SK-N-DZ (cell line): Measurements from ENCODE around the gene EVL.
A peak's percentile ranks its signal among the peaks of the same experiment; 100 is the strongest.

Experiments used
- DNase-seq: peaks from one replicate; pipeline ENCODE4 v3.0.0-alpha.2; 2015; ENCODE audit warnings: low spot score

The EVL gene

DNA sequence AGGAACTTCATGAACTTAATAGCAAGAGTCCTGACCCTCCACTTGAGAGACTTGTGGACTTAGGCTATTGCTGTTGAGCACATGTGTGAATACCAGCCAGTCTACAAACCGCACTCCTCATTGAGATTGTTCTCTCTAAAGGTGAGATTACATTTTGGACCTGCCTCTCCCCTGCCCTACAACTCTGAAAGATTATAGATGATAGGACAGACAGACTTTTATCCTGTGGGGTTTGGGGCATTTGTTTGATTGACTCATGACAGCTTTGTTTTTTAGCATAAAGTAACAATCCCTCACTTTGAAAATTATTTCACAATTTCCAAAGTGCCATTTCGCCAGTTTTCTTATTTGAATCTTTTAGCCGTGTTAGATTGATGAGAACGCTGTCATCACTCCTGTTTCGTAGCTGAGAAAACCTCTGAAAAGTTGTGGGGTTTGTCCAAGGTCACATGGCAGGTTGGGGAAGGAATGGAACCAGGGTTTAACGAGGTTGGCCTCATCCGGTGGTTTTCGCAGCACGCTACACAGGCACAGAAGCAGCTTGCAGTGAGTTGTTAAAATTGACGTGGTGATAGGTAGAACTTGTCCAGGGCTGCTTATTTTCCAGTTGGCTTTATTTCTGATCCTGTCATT, 836 bp downstream of the EVL start:
- DNase-seq = no peak

DNA sequence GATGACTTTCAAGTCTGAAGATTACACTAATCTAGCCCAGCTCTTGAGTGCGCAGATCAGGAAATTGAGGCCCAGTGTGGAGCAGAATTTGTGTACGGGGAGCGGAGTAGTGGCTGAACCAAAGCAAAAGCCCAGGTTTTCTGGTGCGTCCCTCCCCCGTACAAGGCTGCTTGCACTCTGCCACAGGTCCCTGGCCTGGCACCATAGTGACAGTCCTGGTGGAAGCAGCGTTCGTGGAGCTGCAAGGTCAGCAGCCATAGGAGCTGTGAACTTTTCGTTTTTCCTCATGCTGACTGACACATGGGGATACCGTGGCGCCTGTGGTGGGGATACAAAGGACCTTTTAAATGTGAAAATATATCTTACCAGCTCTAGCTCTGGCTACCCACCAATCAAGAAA, 1.7 kb downstream of the EVL start:
- DNase-seq = no peak

DNA sequence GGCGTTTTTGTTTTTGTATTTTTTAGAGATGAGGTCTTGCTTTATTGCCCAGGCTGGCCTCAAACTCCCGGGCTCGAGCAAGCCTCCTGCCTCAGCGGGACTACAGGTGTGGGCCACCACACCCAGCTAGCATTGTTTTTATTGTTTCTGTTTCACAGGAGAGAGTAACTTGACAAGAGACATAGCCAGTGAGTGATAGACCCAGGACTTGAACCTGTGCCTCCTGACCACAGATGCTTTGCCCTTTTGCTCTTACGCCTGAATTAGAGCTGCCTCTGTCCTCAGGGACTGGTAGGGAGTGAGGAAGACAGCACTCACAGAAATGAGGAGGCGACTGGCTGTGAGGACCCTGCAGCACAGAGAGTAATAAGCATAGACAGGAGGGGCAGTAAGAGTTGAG, 2.3 kb downstream of the EVL start:
- no peak for DNase-seq

DNA sequence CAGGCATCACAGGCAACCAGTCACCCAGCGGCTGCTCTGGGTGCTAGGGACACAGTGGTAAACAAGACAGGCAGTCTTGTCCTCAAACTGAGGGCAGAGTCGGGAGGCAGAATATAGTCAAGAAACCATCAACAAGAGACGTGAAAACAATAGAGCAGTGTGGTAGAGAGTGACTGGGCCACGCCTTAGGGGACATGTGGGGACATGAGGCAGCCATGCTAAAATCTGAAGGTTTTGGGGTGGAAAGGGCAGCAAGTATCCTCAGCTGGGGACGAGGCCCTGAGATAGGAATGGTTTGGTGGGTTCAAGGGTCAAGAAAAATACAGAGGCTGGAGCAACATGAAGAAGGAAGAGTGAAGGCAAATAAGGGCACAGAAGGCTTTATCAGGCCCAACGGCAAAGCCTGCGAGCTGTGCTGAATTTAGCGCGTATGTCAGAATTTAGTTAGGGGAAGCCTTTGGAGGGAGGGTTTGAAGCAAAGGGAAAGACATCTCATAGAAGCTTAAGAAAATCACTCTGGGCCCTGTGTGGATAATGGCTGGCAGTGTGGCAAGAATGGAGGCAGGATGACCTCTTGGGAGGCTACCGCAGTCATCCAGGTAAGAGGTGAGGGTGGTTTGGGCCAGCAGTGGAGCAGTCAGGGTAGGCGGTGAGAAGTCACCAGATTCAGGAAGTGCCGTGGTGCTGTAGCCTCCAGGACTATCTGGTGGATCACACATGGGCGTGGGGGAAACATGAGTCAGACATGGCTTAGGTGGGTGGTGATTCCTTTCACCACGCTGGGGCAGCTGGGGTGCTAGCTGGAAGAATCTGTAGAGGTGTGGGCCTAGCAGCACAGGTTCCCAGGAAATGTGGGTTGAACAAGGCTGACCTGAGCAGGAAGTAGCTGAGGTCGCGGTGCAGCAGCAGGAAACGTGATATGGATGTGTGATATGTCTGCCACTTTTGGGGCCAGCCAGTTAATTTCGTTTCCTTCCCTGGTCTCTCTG, 3.0 kb downstream of the EVL start:
- DNase-seq = no peak

DNA sequence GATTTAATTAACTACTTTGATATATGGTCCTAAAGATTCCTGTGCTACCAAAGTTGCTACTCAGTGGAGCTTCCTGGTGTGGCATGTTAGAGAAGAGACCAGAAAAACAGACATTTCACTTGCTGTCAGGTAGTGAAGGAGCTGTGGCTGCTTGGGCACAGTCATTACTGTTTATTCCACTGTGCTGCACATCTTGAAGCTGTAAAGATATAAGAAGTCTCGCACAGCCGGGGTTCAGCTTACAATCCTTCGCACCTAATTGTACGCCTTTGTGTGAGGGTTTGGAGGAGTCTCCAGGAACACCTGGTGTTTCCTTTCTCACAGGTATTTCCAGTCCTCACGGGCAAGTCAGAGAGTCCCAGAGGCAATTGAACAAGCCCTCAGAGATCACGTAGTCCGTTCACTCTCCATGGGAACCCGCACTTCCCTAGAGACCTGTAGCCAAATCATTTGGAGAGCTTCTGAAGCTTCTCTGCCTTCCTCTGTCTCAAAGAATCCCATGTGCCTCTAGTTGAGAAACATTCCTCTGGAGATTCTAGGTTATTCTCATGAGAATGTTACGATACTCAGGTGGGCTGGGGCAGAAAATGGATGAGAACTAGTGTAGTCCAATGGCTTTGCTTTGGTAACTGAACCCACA, 4.1 kb downstream of the EVL start:
- DNase-seq = no peak

DNA sequence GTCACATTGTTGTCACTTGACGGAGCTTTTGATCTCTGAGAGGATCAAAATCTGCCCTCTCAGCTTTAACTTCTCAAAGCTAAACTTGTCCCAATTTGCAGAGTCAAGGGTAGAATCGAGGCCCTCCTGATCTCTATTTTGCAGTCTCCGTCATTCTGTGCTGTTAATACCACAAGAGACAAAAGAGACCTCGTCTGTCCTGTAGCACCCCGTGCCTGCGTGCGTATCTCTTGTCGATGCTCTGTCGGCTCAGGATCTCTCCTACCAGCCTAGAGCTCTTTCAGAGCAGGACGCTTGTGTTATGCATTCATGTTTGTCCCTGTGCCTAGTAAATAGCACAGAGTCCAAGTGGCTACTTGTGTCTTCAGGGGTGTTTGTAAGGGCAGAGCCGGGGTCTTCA, 5.1 kb downstream of the EVL start:
- DNase-seq = no peak

DNA sequence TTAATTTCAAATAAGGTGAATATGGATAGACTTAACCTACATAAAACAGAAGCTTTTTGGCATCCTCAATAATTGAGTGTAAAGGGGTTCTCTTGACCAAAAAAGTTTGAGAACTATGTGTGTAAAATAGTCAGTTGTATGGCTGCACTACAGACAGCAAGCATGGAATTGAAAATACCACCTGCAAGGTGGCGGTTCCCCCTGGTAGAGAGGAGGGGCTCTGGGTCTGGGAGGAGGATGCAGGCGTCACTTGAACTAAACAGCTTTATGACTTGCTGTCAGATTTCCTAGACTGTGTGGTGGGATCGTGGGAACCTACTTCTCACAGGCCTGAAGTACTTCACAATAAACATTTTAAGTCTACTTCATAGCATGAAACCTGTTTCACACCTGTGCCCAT, 6.3 kb downstream of the EVL start:
- DNase-seq = no peak

DNA sequence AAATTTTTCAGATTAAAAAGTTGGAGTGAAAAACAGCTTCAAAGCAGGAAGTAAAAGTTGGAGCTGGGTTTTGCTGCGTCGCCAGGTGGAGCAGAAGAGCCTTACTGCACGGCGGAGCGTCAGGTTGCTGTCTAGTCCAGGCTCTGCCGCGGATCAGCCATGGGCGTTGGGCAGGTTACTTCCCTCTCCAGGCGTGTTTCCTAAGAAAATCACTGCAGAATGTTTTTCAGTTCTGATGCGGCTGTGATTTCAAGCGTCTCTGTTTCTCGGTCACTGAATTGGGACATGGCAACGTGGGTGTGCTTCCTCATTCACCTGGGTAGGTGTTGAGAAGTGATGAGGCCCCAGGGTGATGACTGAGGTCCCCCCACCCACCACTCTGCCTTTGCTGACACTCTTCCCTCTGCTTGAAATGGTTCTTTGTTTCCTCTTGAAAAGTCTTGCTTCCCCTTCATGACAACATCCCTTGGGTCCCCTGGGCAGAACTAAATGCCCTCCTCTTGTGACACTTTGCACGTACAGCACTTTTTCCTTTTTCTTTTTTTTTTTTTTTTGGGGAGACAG, 7.6 kb downstream of the EVL start:
- no peak for DNase-seq

DNA sequence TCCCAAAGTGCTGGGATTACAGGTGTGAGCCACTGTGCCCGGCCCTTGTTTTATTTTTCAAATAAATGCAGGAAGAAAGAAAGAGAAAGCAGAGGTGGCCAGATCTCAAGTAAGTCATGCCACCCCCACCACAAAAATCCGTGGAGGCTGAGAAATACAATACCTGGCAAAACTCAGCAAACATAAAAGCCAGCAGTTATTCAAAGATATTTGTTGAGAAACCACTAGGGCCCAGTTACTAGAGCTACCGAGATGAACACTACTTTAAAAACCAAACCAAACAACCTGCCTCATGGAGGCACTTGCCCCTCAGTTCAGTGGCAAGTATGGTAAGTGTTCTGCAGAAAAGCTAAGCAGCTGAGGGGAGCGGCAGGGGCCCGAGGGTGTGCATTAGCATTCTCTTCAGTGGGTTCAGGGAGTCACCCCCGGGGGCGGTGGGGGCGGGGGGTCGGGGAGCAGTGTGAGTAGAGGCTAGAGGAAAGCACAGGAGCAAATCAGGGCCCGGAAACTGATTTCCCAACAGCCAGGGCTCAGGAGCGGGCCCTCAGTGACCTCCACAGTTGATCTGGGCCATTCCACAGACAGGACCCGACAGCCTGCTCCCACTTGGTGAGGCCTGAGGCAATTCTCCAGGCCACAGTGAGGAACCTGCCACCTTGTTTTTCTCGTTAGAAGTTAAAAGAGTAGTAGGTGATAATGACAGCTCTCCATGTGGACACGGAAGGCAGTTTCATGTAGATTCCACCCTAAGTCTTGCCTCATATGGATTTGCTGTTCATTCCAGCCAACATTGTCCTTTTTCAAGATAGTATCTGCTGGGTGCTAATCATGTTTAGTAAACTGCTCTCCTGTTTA, 8.6 kb downstream of the EVL start:
- DNase-seq = no peak

DNA sequence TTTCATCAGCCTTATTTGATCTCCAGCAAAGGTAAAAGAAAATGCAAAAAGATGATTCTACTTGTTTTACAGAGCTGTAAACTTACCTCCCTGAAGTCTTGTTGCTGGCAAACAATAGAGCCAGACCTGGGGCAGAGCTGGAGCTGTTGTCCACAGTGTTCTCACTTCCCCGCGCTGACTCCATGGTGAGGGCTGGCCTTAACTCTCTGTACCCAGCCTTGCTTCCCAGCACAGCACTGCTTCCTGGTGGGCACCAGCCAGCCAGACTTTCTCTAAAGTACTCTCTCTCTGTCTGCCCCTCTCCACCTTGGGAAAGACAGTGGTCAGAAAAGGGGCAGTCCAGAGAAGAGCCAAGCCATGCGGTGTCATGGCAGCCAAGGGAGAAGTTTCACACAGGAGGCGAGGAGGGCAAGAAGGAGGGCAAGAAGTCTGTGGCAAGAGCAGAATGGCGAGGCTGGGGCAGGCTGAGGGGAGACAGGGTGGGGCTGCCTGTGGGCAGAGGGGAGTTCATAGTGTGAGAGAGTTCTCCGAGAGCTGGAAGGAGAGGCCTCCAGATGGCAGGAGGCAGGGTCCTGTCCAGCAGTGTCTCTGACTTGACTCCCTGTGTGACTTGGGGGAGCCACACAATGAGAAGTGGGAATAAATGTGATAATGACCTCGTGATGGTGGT, 9.3 kb downstream of the EVL start:
- no peak for DNase-seq

DNA sequence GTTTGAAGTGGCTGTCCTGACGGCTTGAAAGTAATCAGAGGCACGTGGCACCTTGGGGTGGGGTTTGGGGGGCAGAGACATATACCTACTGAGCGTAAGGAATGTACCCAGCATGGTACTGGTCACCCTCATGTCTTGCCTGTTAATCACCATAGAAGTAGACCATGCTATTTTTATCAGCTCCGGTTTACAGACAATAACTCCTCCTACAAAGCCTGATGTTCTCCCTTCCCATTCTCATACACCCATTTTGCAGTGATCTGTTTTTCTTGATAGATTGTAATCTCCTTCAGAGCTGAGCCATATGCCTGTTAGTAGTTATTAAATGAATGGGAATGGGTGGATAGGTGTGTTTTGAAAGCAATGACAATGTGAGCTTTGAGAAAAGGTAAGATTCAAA, 10.5 kb downstream of the EVL start:
- DNase-seq = no peak

DNA sequence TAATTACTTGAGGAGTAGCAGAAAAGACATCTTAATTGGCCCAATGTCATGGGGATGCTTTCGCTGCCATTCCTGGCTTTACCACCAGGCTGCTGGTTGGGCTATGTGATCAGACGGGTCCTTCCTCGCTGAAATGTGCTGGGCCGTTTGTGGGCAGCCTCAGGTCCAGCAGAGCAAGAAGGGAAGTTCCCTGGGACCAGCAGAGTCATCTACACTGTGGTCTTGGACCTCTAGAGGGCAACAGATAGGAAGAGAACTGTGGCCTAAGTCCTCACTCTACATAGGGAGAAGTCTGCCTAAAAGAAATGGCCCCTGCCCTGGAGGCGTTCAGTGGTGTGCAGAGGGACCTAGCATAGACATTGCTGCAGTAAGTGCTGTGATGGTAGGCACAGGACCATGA, 10.9 kb downstream of the EVL start:
- DNase-seq = peak; percentile 4

DNA sequence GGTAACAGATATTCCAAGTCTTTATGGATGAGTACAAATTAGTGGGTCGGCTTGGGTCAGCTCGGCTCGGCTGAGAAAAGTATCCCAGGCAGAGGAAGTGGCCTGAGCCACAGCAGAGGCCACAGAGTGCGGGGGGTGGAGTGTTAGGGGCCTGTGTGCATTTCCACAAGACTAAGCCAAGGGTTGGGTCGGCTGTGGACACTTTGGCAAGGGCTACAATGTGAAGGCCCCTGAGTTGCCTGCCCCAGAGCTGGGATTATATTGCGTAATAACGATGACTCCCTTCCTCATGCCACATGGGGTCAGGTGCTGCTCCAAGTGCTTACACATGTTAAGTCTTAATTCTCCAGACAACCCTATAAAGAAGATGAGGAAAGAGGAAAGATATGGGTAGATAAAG, 11.4 kb downstream of the EVL start:
- no peak for DNase-seq

DNA sequence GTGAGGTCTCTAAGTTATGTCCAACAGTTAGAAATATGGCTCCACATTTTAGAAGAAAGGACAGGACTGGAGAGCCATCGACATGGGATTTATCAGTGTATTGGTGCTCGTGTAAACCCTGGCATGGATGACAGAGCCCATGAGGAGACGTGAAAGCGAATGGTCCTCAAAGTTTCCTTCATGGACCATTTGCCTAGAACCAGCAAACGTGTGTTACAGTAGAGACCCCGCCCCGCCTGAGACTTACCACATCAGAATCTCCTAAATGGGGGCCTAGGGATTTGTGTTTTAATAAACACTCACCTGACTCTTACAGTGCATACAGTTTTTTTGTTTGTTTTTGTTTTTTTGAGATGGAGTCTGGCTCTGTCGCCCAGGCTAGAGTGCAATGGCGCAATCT, 12.2 kb downstream of the EVL start:
- DNase-seq = no peak

DNA sequence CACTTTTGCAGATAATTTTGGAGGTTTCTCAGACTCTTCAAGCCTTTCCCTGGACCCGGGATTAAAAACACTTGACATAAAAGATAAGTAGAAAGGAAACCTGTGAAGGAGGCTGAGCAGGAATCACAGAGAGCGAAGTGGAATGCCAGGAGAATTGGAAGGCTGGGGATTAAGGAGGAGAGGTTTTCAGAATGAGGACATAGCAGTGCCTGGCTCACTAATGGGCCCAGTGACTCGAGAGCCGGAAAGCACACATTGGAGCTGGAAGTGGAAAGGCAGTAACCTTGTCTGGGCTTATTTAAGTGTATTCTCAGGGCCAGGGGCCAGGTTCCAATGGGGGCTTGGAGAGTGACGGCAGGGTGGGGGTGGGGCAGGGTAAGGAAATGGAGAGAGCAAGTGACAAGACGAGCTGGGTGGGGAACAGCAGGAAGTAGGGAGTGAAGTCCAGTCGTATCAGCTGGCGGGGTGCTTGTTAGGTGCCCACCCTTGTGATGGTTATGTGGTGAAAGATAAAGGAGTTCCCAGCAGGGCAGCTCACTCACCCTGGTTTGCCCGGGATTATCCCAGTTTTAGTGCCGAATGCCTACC, 13.1 kb downstream of the EVL start:
- DNase-seq = no peak

DNA sequence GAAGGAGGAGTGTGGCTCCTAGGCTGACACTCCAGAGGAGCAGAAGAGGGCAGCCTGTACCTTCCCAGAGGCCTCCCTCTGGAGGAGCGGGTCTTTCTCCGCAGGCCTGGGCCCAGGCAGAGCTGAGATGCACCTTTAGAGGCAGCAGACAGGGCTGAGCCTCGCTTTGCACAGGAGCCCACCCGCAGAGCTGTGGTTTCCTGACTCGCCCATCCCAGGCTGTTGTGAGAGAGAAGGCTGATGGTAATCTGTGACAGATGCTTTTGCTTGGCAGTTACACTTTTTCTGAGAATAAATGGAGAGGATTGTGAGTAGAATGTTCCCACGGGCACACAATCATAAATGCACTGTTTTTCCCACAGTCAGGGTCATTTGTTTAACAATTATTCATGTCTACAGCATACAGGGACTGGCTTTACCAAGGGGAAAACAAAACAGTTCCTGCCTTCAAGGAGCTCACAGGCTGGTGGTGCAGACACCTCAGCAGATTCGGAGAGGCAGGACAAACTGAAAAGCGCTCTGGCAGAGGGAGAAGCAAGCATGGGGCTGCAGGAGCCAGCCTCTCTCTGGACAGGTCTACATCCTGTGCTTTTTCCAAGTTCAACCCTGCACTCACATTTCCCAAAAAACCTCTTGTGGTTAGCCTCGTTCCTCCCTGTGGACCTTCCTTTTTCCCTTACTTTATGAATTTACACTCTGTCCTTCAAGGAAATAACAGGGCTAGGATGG, 13.9 kb downstream of the EVL start:
- DNase-seq = peak; percentile 3

DNA sequence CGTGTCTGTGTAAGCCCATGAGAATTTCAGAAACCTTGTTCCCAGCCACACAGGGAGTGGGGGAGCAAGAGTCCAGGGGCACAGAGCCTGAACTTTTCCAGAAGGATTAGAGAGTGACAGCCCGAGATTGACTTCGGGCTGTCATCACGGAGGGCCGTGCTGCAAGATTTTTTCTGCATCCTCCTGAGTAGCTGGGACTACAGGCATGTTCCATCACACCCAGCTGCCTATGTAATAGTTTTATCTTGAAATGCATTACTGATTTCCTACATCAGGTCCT, 14.4 kb downstream of the EVL start:
- DNase-seq = no peak

DNA sequence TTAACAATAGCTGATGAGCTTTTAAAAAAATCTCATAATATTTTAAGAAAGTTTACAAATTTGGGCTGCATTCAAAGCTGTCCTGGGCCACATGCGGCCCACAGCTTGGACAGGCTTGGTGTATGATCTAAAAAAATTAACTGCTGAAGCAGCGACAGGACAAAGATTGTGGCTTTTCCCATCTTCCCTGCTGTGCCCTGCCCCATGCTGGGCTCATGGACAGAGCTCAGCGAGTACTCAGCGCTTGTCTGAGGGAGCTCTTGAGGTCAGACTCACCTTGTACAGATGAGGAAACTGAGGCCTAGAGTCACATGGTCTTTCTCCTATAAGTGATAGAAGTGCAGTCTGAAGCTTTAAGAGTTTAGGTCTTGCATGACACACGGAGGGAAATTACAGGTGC, 15.0 kb downstream of the EVL start:
- DNase-seq = no peak

DNA sequence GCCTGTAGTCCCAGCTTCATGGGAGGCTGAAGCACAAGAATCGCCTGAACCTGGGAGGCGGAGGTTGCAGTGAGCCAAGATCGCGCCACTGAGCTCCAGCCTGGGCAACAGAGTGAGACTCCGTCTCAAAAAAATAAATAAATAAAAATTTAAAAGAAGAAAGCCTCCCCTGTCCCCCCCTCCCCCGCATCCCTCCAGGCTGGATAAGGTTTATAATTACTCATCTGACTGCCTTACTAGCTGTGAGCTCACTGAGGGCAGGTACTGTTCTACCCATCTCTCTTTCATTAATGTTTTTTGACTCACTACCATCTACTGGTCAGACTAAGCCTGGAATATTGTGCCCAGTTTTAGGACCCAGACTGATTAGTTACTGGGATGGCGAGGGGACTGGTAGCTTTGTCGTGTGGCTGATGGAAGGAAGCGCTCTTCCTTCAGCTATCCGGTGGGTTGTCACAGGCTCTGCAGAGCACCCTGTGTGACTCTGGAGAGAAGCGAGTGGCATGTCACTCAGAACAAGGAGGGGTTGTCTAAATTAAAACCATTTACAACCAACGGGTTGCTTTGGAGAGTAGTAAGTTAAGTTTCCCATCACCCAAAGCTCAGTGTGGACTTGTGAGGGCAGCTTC, 16.9 kb downstream of the EVL start:
- DNase-seq = no peak

DNA sequence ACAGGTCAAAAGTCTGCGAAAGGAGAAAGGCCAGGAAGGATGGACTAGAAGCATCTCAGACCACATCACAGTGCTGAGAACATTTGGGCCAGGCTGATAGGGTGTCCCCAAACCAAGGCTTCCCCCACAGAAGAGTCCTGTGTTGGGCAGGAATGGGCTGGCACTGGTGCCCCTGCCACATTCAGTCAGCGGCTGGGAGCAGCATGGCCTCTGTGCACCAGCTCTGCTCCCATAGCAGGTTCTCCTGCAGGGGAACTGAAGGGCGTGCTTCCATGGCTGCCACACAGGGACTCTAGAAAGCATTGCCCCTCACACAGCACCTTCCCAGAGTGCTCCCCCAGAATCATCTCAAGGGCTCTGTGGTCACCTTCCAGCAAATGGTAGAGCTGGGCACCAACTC, 17.5 kb downstream of the EVL start:
- DNase-seq = no peak
